SU-DHL-6 (cell line): ENCODE measurements around the gene TOMM40.

Experiments
- H2AFZ ChIP-seq: fragments of 200-600 bp; sonication (generic); 2 replicates; pipeline ENCODE4 v1.6.1; 2014; ENCODE audit warnings: low read depth, mild to moderate bottlenecking, moderate library complexity, mixed read lengths, antibody characterized with exemption, low read length; ENCODE audit not compliant: severe bottlenecking
- H3F3A ChIP-seq: fragments of 200-600 bp; shearing (Covaris generic); 2 replicates; pipeline ENCODE4 v1.6.0; 2016; ENCODE audit warnings: antibody characterized with exemption, mild to moderate bottlenecking; ENCODE audit not compliant: insufficient read depth
- H3K27ac ChIP-seq: fragments of 200-600 bp; sonication (generic); 2 replicates; pipeline ENCODE4 v1.5.1; 2016; ENCODE audit warnings: low read depth, mild to moderate bottlenecking, low read length, moderate library complexity, mixed read lengths
- H3K27me3 ChIP-seq: fragments of 200-600 bp; sonication (generic), shearing (Covaris generic); 2 replicates; pipeline ENCODE4 v1.6.0; 2014; ENCODE audit warnings: mild to moderate bottlenecking, low read length
- H3K36me3 ChIP-seq: fragments of 200-600 bp; sonication (generic); 2 replicates; pipeline ENCODE4 v1.6.1; 2014; ENCODE audit warnings: mild to moderate bottlenecking, low read length, mixed read lengths
- H3K4me2 ChIP-seq: fragments of 300-600, 200-600 bp; shearing (Covaris generic), sonication (generic); 2 replicates; pipeline ENCODE4 v1.6.0; 2014; ENCODE audit warnings: low read length, low read depth, mild to moderate bottlenecking; ENCODE audit not compliant: poor library complexity, severe bottlenecking
- H3K4me3 ChIP-seq: fragments of 200-600 bp; sonication (generic); 2 replicates; pipeline ENCODE4 v1.5.1; 2014; ENCODE audit warnings: antibody characterized with exemption, low read length, mild to moderate bottlenecking, mixed read lengths; ENCODE audit not compliant: insufficient read depth, poor library complexity, severe bottlenecking
- H3K79me2 ChIP-seq: fragments of 200-600 bp; sonication (generic); 2 replicates; pipeline ENCODE4 v1.6.1; 2014; ENCODE audit warnings: mild to moderate bottlenecking, low read length, moderate library complexity; ENCODE audit not compliant: insufficient read depth
- H3K9ac ChIP-seq: fragments of 200-600 bp; sonication (generic); 2 replicates; pipeline ENCODE4 v1.7.0; 2014; ENCODE audit warnings: mild to moderate bottlenecking, low read length
- H3K9me2 ChIP-seq: fragments of 200-600 bp; sonication (generic); replicated peaks from 2 replicates; pipeline ENCODE4 v1.6.1; 2014; ENCODE audit warnings: low read length; ENCODE audit not compliant: insufficient read depth
- H3K9me3 ChIP-seq: fragments of 200-600 bp; sonication (generic); 2 replicates; pipeline ENCODE4 v1.6.1; 2014; ENCODE audit warnings: low read length, mixed read lengths; ENCODE audit not compliant: insufficient read depth
- H4K20me1 ChIP-seq: fragments of 200-600 bp; sonication (generic); 2 replicates; pipeline ENCODE4 v1.6.1; 2014; ENCODE audit warnings: low read depth, mild to moderate bottlenecking, antibody characterized with exemption, low read length, moderate library complexity, mixed read lengths
- CTCF ChIP-seq: fragments of 200-600 bp; sonication (generic); IDR thresholded peaks from one replicate; pipeline ENCODE4 v1.5.1; 2017; ENCODE audit warnings: antibody characterized with exemption, mild to moderate bottlenecking, low read length, moderate library complexity; ENCODE audit not compliant: insufficient read depth, poor library complexity, severe bottlenecking
- EZH2phosphoT487 ChIP-seq: fragments of 200-600 bp; sonication (generic), shearing (Covaris generic); conservative IDR thresholded peaks from 2 replicates; pipeline ENCODE4 v1.6.1; 2018; ENCODE audit warnings: mild to moderate bottlenecking, antibody characterized with exemption, low read length, moderate library complexity, mixed read lengths

Gene TOMM40

GRCh38 chr19:44927746-44928145 is 36.7 kb downstream of the TOMM40 start:
- Histone ChIP-seq H3K4me3 (no peak overlapping the region), H3K9ac (no peak overlapping the region), H3F3A (no peaks in the 10 kb centered on the region), H3K9me2 (no peaks in the 10 kb centered on the region), H3K9me3 (no peaks in the 10 kb centered on the region), H2AFZ (no peak overlapping the region), H4K20me1 (no peaks in the 10 kb centered on the region), H3K4me2 (no peak overlapping the region), H3K79me2 (no peaks in the 10 kb centered on the region), H3K27me3 (no peaks in the 10 kb centered on the region), H3K27ac (no peak overlapping the region), H3K36me3 (no peaks in the 10 kb centered on the region)
- no peak for TF ChIP-seq EZH2phosphoT487

DNA sequence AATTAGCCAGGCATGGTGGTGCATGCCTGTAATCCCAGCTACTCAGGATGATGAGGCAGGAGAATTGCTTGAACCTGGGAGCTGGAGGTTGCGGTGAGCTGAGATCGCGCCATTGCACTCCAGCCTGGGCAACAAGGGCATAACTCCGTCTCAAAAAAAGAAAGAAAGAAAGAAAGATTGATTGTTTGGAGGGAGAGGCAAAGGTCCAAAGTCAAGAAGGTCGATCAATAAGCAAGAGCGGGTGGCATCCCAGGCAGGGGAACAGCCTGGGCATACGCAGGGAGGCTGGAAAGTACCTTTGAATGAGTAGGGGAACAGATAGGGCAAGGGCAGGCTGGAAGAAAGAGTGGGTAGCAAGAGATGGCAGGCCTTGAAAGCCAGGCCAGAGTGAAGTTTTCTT is 39.0 kb downstream of the TOMM40 start:
- H3K9ac ChIP-seq = no peak overlapping the region
- H3K79me2 ChIP-seq = no peaks in the 10 kb centered on the region
- no peaks in the 10 kb centered on the region for H4K20me1 ChIP-seq
- H2AFZ ChIP-seq = no peak overlapping the region
- H3K27ac ChIP-seq = no peak overlapping the region
- no peak overlapping the region for H3K4me2 ChIP-seq
- TF ChIP-seq CTCF (no peak), EZH2phosphoT487 (no peak)
- no peaks in the 10 kb centered on the region for H3K9me2 ChIP-seq
- H3K9me3 ChIP-seq = no peaks in the 10 kb centered on the region
- H3K4me3 ChIP-seq = no peak overlapping the region
- H3K36me3 ChIP-seq = no peaks in the 10 kb centered on the region
- H3K27me3 ChIP-seq = no peaks in the 10 kb centered on the region
- H3F3A ChIP-seq = no peaks in the 10 kb centered on the region

GRCh38 chr19:44931541-44931940 is 40.5 kb downstream of the TOMM40 start:
- Histone ChIP-seq H3K27me3 (no peaks in the 10 kb centered on the region), H3K4me2 (no peak overlapping the region), H3K27ac (no peak overlapping the region), H3K36me3 (no peaks in the 10 kb centered on the region), H3K9me3 (no peaks in the 10 kb centered on the region), H3K9me2 (no peaks in the 10 kb centered on the region), H2AFZ (no peak overlapping the region), H3K79me2 (no peaks in the 10 kb centered on the region), H3K9ac (no peak overlapping the region), H4K20me1 (no peaks in the 10 kb centered on the region), H3F3A (no peaks in the 10 kb centered on the region), H3K4me3 (no peak overlapping the region)
- no peak for TF ChIP-seq CTCF
- no peak for TF ChIP-seq EZH2phosphoT487

DNA sequence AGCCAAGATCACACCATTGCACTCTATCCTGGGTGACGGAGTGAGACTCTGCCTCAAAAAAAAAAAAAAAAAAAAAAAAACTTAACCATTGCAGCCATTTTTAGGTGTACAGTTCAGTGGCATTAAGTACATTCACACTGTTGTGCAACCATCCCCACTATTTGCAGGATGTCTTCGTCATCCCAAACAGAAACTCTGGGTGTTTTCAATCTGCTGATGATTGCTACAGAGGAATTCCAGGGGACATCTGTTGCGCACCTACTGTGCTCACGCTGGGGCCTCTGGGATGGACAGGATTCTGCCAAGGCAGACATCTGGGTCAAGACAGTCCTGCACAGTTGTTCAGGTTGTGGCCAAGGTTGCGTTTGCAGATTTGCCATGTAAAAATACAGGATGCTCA is 48.6 kb downstream of the TOMM40 start:
- Histone ChIP-seq H3K9me3 (no peaks in the 10 kb centered on the region), H3K27me3 (no peaks in the 10 kb centered on the region), H3K36me3 (no peaks in the 10 kb centered on the region), H3F3A (no peaks in the 10 kb centered on the region), H3K9ac (no peak overlapping the region), H2AFZ (no peak overlapping the region), H3K9me2 (no peaks in the 10 kb centered on the region), H3K4me3 (no peak overlapping the region), H3K27ac (no peak overlapping the region), H4K20me1 (no peaks in the 10 kb centered on the region), H3K4me2 (no peak overlapping the region), H3K79me2 (no peaks in the 10 kb centered on the region)
- TF ChIP-seq CTCF = no peak
- no peak for TF ChIP-seq EZH2phosphoT487
